ENCODE measurements around the gene ATOSB. TPM values are rescaled to one million over a fixed set of nuclear protein-coding genes. Genes with fewer than 3 reads are reported as not detected.
A peak's percentile ranks its signal among the peaks of the same experiment; 100 is the strongest.

ATOSB gene
- total RNA-seq, 1 donor from 2014 or later, result 15.8 TPM

DNA sequence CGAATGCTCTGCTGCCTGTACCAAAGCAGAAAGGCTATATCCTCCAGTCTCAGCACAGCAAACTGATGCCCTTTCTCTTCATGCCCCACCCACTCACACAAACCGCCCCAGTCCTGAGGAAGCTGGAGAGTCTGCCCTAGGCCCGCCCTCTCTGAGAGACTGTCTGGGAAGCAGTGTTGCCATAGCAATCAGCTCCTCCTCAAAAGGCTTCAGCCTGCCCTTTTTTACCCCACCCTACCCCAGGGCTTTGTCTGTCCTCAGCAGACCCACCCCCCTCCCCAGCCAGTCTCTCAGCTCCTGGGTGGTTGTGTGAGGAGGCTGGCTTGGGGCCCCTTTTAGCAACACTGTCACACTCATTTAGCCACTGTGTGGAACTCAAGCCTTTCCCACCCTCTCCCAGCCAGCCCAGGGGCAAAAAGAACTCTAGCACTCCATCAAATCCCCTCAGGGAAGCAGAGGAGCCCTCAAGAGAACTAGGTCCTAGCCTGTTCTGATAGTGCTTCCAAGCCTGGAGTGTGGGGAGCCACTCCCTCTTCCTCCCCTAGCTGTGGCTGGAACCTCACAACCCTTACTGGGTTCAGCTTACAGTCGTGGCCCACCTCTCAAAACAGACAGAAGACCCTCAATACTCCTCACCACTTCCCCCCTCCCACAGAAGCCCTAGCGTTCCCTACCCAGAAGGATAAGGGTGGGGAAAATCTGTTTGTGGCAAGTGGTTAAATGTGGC is 1.4 kb downstream of the ATOSB start:
- DNase-seq, result peak; percentile 94

DNA sequence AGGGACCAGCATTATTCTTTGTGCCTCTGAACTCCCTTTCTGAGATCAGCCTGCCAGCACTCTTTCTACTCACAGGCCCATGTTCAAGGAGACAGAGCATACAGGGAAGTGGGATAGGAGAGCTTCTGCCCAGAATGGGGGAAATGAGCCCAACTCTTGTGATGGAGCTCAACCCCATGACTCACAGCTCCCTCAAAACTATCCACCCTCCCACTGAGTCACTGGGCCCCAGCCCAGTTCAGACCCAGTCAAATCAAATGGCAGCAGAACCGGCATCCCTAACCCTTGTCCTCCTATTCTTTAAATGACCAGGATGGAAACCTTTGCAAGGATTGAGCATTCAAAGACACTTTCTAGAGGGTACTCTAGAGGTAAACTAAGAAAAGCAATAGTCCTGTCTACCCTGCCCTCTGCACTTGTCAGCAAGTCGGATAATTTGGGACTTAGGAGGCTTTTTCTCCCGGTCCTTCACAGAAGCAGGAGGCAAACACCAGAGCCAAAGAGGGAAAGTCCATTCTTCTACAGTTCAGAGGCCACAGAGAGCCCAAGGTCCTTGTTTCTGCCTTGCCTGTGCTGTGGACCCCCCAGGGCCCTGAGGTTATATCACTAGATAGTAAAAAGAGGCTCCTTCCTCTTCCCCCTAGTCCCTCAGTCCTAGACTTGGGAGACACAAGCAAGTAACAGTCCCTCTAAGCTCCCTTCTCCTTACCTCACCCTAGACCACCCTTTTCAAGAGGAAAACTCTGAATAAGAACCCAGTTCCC is 3.2 kb downstream of the ATOSB start:
- DNase-seq, result peak; percentile 35

DNA sequence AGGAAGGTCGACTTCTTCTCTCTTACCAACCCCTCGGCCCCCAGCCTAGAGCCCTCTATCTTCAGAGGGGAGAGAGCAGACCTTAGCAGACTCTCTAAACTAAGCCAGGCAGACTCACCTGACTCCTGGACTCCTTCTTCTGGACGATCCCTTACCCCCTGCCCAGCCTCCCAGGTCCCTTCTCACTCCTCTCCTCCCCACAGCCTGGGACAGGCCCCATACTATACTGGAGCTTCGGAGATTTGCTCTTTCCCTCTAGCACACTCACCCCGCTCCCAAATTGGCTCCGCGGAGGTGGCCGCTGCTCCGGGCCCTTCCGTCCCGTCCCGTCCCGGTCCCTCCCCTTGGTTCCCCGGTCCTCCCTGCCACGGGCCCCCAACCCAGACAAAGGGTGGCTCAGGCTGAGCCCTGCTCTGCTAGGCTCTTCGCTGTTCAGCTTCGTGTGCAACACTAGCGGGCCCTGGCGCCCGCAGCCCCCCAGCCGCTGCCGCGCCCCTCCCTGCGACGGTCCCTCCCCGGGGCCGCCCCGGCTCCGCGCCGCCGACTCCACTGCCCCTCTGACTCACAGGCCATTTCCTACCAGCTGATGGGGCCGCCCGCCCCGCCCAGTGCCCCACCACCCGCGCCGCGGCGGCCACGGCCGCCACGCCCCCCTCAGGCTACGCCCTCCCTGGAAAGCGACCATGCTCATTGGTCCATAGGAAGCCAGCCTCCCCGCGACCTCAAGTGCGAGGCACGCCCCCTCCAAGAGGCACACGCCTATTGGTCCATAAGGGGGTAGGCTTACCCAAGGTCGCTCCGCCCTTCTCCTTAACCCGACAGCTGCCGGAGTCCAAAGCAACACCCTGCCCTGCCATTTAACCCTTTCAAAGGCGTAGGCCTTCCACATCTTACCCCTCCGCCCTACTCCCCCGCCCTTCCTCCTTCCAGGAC is 4.4 kb downstream of the ATOSB start:
- peak; percentile 99 for DNase-seq

DNA sequence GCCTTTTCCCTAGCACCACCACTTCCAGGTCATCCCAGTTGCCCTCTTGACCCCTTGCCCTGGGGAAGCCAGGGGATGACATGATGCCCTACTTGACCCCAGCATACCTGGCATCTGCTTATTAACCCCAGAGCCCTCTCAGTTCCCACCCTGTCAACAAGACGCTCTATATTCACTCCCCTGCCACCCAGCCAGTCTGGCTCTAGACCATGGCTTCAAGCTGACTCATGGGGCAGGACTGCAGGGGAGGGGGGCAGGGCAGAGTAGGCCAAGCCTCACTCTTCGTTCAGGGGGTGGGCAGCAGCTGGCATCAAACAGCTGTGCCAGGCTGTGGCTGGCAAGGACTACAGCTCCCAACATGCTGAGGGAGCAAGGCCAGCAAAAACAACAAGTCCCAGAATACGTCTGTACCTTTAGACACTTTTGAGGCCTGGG is 5.3 kb downstream of the ATOSB start:
- peak; percentile 68 for DNase-seq

DNA sequence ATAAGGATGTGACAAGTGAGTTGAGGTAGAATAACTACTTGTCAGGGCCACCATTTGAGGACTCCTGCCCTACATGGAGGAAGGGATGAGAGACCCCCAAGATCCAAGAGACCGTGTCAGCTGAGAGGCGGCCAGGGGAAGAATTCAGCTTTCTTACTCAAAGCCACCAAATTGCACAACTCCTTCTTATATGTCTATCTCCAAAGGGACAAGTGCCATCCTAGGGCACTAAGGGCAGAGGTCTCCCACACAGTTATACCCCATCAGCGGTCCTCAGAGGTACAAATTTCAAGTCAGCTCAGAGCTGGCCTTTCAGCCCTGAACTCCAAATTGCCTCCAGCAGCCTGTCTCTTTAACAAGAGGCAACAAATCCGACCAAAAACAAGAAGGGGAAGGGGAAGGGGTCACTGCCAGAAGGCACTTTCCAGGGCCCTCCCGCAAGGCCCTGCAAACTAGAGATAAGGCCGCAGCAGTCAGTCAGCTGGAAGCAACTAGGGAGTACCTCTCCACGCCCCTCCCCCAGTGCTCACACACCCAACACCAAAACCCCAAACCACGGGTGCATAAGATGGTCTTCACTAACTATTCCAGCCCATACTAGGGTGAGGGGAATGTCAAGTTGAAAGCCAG is 6.6 kb downstream of the ATOSB start:
- DNase-seq, result no peak

DNA sequence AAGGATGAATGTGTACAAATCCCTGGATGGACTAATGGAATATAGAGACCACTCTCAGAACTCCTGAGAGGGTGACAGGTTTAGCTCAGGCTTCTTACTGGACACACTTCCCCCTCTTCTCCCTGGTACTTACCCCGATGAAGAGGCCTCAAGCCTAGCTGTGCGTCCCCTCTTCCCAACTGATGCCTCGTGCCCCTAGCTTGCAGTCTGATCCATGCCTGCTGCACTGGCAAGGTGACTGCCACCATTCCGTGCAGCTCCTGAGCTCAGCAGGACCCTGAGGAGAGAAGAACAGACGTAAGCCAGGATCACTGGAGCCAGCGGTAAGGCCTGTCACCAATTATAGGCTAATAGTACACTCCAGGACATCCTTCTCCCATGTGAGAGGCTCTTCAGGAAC is 7.2 kb downstream of the ATOSB start:
- no peak for DNase-seq

DNA sequence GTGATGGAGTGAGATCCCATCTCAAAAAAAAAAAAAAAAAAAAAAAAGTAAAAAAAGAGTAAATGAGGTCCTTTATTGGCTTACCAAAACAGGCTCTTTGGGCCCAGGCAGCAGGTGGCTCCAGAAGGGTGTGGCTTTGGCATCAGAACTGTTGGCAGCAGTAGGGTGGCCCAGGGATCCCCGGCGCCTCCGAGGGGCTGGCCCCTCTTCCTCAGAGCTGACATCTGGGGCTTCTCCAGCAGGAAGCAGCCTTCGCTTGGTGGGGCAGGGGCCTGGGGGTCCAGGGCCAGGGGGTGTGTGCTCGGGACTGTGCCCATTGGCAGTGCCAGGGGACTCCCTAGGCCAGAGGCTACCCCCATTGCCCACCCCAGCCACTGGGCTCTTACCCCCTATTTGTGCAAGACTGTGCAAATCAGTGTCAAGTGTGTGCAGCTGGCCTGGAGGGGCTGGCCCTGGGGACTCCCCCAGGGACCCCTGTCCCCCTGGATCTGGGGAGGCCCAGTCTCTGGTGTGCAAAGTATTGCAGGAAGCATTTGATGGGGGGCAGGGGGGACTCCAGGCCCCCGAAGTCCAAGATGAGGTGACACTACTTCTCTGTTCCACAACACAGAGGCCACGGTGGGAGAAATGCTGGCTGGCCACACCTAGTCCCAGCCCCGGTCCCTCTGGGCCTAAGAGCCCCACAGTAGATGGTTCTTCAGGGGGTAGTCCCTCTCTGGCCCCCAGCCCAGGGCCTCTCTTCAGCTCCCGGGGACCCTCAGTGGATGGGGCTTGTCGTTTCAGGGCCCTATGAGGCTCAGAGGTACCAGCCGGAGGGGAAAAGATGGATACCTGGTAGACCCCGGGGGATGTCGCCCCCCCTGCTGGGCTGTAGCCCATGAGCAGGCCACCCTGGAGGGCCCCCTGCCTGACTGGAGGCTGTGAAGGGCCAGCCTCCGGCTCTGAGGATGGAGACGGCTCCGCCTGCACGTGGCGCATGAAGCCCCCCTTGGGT is 8.1 kb downstream of the ATOSB start:
- DNase-seq, result no peak

DNA sequence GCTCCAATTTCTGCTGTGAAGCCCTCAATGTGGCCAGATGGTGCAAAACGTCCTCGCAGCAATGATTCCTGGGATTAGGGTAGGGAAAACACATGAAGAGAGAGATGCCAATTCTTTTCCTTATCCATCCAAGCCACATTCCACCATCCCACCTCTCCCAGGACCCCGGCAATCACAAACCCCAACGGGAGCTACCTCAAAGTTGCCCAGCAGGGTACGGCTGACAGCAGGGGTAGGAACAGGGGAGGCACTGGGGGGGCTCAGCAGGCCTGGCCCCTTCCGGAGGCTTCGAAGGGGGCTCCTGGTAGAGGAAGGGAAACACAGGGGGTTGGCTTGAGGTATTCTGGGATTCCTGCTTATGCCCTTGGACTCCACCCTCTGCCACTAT is 9.3 kb downstream of the ATOSB start:
- no peak for DNase-seq

DNA sequence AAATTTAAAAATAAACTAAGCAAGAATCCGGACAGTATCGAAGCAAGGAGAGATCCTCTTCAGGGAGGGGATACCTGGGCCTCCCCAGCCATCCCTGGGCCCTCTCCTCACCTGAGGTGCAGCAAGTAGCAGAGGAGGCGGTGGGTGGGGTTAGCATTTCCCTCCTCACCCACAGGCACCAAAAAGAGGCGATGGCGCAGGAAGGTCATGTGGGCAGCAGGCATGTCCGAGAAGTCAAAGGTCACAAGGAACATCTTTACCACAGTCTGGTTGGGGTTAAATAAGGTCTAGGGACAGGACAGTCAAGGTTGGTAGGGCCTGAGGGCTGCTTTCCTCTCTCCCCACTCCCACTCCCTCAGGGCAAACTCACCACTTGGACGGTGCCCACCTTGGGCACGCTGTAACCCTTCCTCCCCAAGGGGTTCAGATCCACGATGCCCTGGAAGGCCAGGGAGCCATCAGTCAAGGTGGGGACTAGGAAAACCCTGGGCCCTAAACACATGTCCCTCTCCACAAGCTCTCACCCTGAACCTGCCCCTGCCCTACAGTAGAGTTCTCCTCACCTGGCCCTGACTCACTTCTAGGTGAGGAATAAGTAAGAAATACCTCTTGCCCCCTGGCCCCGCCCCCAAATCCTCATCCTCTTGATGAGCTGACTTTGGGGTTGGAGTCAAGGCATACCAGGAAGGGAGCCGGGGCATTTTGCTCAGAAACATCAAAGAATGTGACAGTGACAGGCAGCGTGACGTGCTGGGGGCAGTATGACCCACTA is 9.9 kb downstream of the ATOSB start:
- no peak for DNase-seq

DNA sequence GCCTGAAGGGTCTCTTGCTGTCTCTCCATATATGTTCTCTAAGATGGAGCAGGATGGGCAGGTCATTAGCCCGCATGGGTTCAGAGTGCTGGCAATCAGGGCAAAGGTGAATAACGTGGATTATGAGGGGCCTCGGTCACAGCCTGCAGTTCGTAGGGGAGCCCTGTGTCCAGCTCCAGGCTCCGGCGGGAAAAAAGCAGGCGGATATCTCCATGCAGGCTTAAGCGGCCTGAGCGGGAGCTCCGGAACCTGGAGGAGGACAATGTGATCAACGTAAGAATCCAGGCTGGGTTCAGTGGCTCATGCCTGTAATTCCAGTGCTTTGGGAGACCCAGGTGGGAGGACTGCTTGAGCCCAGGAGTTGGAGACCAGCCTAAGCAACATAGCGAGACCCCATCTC is 10.5 kb downstream of the ATOSB start:
- no peak for DNase-seq

DNA sequence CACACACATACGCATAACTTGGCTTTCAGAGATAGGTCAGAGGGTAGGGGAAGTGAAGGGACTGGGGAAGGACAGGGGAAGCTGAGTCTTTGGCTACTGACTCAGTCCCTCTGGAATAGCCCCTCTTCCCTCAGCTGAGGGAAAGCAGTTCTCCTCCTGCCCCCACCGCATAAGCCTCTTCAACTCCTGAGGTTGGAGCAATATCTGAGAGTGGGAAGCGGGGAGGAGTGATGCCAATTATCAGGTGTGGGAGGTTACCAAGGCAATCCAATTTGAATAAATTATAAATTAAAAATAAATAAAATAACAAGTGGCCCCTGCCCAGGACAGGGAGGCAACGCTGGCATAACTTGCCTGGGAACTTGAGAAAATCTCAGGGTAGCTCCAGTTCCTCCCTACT is 11.1 kb downstream of the ATOSB start:
- no peak for DNase-seq

DNA sequence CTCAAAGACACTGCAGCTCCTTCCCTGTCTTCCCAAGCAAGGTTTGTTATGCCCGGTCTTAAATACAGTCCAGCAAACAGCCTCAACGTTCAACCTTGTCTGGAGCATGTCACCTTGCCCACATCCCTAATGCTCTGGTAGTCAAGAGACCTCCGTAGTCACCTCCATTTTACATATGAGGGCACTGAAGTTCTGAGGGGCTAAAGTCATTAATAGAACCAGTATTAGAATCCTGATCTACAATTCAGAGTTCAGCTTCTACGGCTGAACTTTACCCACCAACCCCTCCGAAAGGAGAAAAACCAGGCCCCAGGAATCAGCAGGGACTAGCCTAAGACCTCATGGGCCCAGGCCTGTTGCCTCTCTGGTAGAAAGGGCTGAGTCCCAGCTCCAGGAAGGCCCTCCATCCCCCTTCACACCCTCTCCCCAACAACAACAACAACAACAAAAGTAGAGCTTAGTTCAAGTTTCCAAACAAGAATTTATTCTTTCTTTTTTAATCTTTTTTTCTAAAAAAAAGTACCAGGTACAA is 11.9 kb downstream of the ATOSB start:
- DNase-seq, result no peak

DNA sequence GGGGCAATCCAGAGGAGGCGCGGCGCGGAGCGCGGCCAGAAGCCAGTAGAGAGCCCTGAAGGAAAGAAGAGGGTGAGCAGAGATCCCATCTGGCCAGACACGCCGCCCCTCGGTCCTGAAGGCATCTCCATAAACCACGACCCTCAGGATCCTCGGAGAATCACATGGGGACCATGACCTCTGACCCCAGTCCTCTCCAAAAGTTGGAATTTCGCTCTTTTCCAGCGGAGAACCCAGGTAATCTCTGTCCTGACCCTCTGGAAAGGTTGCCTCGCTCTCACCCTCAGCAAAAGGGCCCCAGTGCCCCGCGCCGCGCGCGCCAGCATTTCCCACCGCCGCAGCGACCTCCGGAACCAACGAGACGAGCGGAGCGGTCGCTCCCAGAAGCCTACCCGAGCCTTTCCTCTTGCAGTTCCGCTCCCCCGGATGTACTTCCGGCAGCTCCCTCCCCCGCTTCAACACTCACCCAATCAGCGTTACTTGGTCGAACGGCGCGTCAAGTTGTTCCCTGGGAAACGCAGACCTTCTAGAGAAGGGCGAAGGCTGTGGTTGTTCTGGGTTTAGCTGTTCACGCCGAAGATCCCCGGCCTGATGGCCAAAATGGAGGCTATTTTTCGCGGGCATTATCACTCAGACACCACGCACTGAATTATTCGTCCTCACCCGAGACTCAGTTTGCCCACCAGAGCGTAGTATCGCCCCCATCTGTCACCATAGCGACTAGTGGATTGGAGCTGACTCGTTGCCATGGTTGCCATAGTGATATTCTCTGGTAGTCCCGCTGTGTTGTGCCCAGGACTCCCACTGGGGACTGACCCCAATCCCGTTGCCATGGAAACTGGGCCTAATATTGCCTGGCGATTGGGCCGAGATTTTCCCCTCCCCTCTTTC is 12.6 kb downstream of the ATOSB start, which contains the start of gene STOML2:
Gene STOML2, minus strand, starts transcription at position 363 of the 891 bp plus-strand sequence. Its CDS starts 37 bp downstream, at position 326.
- DNase-seq, result peak; percentile 98

DNA sequence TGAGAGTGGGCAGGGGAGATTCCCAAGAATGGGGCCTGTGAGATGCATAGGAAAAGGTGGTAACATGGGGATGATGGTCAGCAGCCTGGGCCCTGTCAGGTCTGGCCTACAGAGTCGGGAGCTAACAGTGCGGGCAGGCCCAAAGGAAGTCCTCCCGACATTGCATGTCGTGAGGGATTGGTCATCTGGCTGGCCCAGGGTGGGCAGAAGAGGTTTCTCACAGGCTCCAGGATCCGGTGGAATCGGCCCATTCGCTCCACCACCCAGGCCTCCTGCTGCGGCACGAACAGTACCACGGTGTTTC is 13.2 kb downstream of the ATOSB start:
- DNase-seq, result peak; percentile 28

DNA sequence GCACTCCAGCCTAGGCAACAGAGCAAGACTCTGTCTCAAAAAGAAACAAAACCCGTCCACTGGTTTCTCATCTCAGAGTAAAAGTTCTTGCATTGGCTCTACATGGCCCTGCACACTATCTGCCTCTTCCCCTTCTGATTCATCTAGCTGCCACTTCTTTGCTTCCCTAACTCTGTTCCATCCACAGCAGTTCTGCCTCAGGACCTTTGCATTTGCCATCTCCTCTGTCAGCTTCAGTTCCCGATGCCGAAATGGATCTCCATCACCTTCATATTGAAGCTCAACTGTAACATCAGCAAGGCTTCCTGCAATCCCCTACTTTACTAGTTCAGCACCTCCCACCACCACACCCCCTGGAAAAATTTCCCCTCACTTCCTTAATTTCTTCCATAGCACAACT is 18.1 kb downstream of the ATOSB start:
- DNase-seq, result no peak

DNA sequence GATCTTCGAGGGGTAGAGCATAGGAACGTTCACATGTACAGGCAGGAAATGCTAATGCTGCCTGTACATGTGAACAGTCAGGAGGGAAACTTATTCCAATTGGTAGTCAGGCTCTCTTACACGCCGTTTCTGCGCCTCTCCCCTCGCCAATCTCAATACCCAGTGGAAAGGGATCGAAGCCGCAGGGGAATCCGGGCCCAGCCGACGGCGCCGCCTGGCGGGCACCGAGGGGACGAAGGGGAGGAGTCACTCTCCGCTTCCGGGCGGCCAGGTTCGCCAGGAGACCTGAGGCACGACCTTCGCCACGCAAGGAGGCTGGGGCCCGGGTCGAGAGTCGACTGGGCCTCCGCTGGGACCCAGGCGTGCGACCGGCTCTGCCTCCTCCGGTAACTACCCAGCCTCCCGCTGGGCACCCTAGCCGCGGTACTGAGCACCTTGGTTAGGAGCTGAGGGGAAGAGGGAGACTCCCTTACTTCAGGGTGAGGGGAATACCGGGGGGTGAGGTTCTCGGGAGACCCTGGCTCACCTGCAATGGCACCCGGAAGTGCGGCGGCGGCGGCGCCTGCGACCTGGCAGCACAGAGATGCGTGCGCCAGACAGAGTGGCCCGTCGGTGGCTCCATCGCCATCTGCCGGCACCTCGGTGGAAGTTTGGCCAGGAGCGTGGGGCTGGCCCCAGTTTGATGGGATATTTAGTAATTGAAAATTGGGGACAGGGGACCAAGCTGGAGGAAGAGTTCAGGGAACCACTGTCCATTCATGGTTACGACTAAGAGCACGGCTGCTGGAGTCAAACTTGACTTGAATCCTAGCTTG is 19.4 kb downstream of the ATOSB start, which contains the start of gene PIGO:
Gene PIGO, minus strand, starts transcription at position 557 of the 815 bp plus-strand sequence. CDS start 1,026 bp downstream, outside the sequence.
- peak; percentile 91 for DNase-seq

DNA sequence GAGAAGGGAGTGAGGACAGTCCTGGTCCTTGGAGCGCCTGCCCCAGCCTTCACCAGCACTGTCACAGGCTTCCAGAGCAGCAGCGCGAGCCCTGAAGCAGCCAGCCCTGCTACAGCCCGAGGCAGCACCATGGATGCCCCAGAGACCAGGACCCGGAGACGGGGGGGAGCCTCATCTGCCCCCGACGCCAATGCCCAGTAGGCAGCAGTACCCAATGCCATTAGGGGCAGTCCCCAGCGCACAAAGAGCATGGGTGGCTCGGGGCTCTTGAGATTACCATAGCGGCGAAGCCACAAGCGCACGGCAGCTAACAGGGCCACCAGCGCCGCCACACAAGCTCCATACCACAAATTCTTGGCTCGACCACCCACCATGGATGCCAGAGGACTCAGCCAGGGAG is 24.1 kb downstream of the ATOSB start:
- no peak for DNase-seq

DNA sequence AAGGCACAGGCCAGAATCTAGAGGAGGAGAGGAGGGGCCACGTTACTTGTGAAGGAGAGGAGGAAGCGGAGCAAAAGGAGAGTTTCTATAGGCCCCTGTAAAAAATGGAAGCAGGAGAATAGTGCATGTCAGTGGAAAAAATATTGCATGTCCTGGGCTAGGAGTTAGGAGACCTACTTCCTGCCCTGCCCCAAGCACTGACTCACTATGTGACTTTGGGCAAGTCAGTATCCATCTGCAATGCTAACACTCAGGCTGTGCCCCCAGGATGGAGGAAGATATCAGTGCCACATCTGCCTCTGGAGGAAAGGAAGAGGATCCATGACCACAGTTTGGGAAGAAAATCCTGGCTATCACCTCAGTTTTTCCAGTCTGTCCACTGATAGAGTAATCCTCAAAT is 26.2 kb downstream of the ATOSB start:
- DNase-seq, result no peak

Measured in dermis blood vessel endothelial cell (primary cell).